Neural cell (in vitro differentiated cells): ENCODE measurements around the gene GFER.

Experiments
- CTCF ChIP-seq: fragments of 450-650 bp; IDR thresholded peaks from 2 replicates; pipeline ENCODE4 v1.5.1; 2014; ENCODE audit warnings: antibody characterized with exemption, mild to moderate bottlenecking, moderate library complexity; ENCODE audit not compliant: poor library complexity, severe bottlenecking
- RAD21 ChIP-seq: fragments of 450-650 bp; conservative IDR thresholded peaks from 2 replicates; pipeline ENCODE4 v1.6.1; 2014; ENCODE audit warnings: antibody characterized with exemption, mild to moderate bottlenecking, moderate library complexity

- TF ChIP-seq RAD21 (no peak), CTCF (no peak)
Measured at GRCh38 chr16:1991135-1991551, 7.2 kb downstream of the GFER start.
